Breast epithelium (tissue), 3 donors: ENCODE results near the gene SF3A2.

Experiments used
- CTCF ChIP-seq, 3 donors: fragments of 450-650 bp; IDR thresholded peaks; one replicate each; pipeline ENCODE4 v1.5.1; 2016 to 2017; ENCODE audit warnings: antibody characterized with exemption in 3 of 3, mild to moderate bottlenecking in 3 of 3, moderate library complexity in 3 of 3
- POLR2A ChIP-seq: fragments of 450-650 bp; IDR thresholded peaks from one replicate; pipeline ENCODE4 v1.6.1; 2016; ENCODE audit warnings: antibody characterized with exemption, mild to moderate bottlenecking, moderate library complexity
- POLR2AphosphoS5 ChIP-seq, 3 donors: sonication (generic); formaldehyde crosslinking; IDR thresholded peaks; one replicate each; pipeline ENCODE4 v1.6.1; 2017; ENCODE audit warnings: antibody characterized with exemption in 3 of 3

DNA sequence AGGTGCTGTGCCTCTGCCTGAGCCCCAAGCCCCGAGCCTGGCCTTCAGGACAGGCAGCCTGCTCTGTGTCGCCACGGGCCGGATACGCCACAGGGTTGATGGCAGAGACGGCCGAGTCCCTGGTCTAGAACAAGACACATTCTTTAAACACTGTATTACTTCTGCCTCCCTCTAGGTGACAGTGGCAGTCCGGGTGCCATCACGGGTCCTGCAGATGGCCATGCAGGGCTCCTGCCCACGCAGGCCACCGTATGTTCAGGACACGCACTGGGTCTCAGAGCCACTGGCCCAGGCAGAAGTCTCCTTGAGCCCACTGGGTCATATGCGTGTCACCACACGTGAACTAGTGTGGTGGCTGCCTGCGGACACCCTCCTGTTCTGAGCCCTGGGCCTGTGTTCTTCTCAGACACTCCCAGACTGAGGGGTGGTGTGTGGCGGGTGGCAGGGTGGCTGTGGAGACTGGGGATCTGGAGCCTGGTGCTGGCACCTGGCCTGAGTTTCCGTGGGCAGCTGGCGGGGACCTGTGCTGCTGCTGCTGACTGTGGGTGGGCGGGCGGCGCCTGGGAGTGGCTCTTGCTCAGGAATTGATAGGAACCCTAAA is 4.9 kb upstream of the SF3A2 start:
- no peak for TF ChIP-seq CTCF (IDR thresholded peaks at IDR 0.05)
- TF ChIP-seq POLR2A, result no peak
- no peak for TF ChIP-seq POLR2AphosphoS5 (IDR thresholded peaks at IDR 0.05)
